GM12891 (cell line): ENCODE results near the gene FAM118B.

ENCODE experiments used
- PAX5 ChIP-seq: IDR thresholded peaks from 2 replicates; pipeline ENCODE4 v1.6.1; 2011; ENCODE audit warnings: low read length, moderate library complexity, mild to moderate bottlenecking; ENCODE audit not compliant: insufficient read depth, severe bottlenecking
- POLR2A ChIP-seq: IDR thresholded peaks from 2 replicates; pipeline ENCODE4 v1.6.1; 2011; ENCODE audit warnings: low read depth, low read length, control low read depth
- POLR2AphosphoS5 ChIP-seq: IDR thresholded peaks from 2 replicates; pipeline ENCODE4 v1.6.1; 2011; ENCODE audit warnings: low read depth, low read length, control low read depth
- SPI1 ChIP-seq: IDR thresholded peaks from 2 replicates; pipeline ENCODE4 v1.6.1; 2011; ENCODE audit warnings: low read depth, low read length, control low read depth
- TAF1 ChIP-seq: IDR thresholded peaks from 2 replicates; pipeline ENCODE4 v1.6.1; 2011; ENCODE audit warnings: low read depth, low read length, control low read depth

- no peak for TF ChIP-seq POLR2A
- TF ChIP-seq POLR2AphosphoS5, result no peak
- TF ChIP-seq TAF1, result no peak
- TF ChIP-seq SPI1, result no peak
- TF ChIP-seq PAX5, result no peak
Observed at GRCh38 chr11:126182787-126183445, 28.7 kb upstream of the FAM118B start.
